GM21825 (cell line): ENCODE data around the gene FLT1.

Experiments
- ATAC-seq: cut with Tn5 transposase; IDR thresholded peaks from one replicate; pipeline ENCODE4 v1.9.1; 2021; ENCODE audit warnings: mild to moderate bottlenecking, moderate library complexity; ENCODE audit not compliant: unreplicated experiment

FLT1 gene

DNA sequence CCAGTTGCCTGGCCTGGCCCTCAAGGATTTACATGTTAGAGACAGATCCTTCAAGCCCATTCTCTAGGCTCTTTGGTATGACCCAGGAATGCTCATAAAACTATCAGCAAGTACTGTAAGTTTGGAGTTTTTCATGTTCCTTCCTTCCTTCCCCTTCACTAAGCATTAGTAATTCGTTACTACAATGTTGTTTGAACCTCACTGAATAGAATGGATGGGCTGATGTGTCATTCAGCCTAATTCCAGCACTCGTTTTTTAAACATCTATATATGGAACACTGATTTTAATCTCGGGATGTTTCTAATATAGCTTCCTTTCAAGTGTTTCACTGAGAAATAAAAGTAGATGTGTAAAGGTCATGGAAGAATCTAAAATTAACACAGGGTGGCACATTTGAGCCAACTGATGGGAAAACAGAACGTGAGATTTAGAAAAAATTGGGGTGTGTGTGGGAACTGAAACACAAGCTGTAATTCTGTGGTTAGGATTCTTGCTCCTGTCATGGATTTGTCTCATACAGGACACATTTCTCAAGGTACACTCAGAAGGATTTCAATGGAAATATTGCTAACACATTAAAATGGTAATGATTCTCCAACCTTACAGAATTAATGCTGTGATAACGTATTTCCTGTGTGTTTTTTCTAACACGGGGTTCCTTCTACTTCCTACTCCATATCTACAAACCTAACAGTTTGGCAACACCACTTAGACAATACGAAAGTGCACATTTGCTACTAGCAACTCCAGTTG, 93.4 kb downstream of the FLT1 start:
- peak; percentile 53 for ATAC-seq

DNA sequence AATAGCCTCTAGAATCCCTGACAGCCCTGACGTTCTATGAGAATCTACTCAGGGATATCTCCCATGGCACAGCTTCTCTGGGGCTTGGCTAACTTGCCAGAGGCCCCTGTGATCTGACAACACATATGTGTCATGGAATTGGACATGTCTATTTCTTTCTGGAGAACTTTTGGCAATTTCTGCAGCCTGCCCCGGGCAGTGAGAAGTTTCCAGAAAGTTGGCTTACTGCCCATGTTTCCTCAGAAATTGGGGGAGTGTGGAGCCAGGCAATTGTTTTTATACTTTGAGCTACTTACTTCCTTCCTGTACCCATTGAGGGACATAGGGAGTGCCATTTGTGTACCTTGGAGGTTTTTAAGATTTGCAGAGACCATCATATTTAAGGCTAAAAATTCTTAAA, 98.9 kb downstream of the FLT1 start:
- no peak for ATAC-seq

DNA sequence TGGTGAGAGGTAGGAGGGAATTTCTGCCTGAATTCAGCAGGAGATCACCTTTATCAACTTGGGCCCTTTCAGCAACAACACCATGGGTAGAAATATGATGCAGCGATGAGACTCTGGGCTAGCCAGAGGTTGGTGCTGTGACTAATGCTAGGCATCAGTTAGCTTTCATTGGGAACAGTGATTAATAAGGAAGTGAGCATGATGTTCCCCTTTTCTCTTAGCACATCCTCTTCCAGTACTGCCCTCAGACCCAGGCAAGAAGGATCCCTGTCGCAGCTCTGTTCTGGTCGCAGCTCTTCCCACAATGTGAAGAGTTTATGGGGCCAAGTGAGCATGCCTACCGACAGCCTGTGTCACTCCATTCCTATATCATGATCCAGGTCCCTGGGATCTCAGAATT, 100.5 kb downstream of the FLT1 start:
- no peak for ATAC-seq

DNA sequence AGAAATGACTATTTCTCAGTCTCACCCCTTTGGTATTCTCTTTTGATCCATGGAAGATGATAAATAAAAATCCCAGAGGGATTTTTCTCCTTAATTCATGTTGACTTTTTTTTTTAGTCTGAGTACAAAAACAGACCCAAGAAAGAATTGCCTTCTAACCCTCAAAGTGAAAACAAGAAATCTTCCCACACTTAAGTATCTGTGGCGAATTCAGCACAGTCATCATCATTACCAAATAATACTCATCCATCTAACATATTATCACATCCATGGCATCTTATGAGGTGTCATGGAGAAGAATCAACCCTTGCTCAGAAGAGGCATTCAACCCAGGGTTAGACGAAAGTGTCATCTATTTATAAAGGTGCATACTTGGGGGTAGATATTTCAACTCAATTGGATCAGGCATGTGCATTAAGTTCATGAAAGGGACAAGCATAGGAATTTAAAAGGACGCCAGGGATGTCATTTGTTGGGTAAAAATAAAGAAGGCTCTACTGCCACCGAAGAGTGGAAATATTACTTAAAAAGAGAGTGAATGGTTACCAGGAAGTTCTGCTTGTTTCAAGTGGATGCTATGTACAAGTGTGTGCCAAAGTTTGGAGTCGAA, 101.9 kb downstream of the FLT1 start:
- no peak for ATAC-seq

DNA sequence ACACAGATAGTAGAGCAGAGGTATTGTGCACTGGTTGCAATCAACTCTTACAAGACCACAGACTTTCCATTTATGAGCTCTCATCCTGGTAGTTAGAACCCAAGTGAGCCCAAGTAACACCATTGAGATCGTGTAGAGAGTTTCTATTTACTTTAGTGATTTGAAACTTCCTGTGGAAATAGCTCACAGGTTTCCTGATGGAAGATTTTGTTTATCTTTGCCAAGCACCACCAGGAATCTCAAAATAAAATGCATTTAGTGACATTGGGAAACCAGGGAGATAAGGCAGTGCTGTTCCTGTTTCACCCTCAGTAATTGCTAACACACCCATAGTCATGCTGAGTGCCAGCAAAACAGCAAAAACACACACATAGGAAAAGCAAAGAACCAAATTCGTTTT, 102.5 kb downstream of the FLT1 start:
- ATAC-seq = no peak

DNA sequence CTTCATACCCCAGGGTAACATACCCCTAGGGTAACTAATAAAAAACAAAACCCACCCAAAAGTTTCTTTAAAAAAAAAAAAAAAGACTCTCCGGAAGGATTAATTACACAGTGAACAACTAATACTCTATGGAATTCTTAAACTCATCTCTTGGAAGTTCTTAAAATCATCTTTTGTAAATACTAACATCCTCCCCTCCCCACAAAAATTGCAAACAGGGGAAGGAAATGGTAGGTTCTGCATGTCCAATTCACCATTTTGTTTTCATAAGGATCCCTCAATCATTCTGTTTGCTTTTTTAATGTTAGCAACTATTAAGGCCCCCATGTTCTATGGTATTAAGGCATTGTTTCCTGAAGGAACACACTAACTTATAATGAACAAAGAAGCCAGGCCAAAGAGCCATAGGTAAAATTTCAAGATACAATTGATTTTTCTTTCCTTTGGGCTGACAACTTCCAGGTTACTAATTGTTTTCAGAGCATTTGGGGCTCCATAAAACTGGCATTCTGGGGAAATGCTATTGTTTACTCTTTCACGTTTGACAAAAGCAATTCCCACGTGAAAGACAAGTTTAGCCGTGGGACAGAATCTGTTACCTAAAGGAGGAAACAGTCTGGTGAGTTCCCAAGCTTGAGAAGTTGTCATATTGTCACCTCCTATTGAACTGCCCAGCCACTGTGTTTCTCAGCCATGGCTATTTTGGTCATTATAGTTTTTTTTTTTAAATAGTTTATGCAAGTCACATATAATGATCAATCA, 107.0 kb downstream of the FLT1 start:
- ATAC-seq = no peak

DNA sequence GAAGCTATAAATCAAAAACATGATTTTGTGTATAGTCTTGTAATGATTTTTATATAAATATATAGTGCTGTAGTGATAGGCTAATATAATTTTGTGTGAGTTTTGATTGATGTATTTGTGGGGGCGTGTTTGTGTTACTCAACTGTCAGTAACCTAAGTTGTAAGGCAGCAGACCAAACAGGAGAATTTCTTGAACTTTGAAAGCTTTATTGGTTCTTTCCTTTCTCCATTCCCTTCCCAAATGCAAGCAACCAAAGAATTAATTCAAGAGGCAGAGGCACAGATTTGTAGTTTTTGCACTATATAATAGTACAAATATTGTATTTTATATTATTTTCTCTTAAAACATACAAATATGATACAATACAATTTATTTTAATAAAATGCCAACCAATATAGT, 109.6 kb downstream of the FLT1 start:
- no peak for ATAC-seq

DNA sequence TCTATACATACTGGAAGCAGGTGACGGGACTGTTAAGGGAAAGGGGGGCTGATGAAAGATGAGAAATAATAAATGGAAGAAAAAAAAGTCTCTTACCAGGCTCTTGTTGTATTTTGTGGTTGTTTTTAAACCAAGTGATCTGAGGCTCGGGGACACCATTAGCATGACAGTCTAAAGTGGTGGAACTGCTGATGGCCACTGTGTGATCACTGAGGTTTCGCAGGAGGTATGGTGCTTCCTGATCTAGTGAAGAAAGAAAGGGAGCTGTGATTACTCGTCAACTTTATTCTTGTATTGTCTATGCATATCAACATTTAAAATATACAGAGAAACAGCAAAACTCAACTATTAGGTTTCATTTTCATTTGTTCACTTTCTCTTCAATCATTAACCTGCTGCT, 110.1 kb downstream of the FLT1 start:
- ATAC-seq = no peak

DNA sequence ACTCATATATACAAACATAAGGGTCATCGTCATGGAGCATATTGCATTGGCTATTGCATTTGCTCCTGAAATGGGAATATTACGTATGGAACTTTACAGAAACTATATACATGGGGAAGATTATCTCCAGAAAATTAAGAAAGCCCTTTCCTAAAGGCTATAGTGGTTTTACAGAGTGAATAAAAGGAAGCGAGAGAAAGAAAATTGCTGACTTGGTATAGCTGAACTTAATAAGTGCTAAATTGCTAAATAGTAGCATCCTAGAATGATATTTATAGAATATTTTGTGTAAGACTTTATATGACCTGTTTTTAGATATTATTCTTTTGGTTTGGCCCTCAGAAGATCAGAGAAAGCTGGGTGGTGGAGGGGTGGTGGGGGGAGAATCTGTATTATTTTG, 114.6 kb downstream of the FLT1 start:
- ATAC-seq = no peak

DNA sequence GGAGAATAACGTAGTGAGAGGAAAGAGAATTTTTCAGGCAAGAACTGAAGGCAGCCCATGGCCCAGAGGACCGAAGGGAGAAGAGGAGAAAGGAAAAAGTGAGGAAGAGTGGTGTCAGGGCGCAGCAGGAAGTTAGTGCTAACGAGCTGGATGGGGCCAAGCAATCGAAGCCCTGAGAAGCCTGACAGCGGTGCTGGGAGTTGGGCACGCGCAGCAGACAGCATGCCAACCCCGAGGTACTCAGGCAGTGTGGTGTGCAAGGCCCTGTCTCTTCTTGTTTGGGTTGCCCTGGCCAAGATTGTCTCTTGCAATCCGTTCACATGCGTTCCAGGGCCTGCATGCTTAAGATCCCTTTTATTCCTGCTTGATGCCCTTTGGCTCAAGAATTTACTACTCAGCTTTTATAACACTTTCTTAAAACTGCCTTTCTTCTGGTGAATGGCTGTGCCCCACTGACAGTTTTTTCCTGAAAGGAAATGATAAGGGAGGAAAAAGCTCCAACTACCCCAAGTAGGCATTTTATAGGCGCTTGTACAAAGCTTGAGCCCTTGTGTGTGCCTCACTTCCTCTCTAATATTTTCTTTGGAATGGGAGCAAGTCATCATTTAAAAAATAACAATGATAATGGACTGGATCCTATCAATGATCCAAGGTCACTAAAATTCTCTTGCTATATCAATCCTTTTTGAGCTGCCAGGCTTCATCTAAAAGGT, 115.4 kb downstream of the FLT1 start:
- ATAC-seq = no peak

DNA sequence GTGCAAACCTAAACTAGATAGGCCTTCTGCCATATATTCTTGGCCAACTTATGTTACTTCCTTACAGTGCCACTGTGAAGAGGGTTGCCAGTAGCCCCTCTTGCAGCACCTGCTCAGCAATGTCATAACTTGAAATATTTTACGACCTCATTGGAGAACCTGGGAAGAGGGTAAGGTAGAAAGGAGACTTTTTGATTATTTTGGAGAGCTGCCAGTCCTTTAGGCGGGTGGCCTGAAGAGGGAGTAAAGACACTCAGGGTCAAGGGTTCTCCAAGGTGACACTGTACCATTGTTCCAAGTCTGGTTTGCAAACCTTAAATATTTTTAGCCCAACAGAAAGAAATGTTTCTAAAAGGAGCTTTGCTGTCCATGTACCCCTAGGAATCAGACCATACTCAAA, 118.3 kb downstream of the FLT1 start:
- ATAC-seq = no peak

DNA sequence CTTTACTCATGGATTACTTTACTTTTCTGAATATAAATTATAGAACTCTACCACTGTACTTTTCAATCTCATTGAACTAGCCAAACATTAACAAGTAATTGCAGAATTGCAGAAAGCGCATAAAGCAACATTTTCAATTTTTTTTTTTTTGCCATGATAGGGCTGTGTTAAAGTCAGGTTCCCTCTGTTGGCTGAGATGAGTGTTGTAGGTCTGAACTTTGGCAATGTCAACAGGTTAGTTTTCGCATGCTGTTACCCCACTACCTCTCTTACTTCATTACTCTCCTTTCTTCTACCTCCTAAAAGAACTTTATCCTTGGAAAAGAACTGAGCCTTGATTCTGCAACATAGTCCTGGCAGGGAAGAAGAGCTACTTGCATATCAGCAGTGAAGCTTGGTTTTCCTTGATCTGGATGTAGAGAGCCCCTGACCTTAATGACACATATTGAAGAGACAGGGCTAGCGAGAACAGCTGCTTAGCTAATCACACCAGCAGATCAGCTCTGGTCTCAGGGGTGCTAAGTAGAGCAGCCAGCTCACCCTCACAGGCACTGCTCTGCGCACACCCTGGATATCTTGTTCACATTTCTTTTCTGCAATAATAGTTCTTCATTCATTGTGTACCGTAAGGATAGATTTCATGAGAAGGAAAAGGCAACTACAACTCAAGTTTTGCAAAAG, 119.5 kb downstream of the FLT1 start:
- no peak for ATAC-seq

DNA sequence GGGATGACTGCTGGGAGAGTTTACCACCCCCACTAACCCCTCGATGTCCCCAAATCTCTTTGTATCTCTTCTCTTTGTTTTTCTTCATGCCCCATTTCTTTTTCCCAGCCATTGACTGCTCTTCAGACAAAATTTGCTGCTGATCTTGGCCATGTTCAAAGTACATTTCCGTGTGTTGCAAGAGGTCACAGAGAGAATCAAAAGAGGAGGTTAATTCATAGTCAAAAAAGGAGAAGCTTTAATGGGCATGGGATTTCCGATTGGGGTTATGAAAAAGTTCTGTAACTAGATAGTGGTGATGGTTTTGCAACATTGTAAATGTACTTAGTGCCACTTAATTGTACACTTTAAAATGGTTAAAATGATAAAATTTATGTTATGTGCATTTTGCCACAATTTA, 121.1 kb downstream of the FLT1 start:
- ATAC-seq = no peak

DNA sequence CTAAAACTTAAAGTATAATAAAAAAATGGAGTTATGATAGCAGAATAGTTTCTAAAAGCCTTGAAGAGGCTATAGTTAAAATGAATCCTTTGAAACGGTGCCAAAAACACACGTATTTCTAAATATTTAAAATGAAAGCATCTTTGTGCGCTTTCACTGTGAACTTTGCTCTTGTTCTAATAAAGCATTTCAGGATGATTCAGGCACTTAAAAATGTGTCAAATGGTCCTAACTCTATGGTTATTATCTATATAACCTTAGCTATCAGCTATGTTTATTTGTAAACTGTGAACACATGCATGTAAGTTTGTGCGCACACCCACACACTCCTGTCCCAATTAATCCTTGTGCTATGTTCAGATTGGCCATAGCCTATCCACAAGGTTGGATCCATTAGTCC, 124.5 kb downstream of the FLT1 start:
- ATAC-seq = no peak

DNA sequence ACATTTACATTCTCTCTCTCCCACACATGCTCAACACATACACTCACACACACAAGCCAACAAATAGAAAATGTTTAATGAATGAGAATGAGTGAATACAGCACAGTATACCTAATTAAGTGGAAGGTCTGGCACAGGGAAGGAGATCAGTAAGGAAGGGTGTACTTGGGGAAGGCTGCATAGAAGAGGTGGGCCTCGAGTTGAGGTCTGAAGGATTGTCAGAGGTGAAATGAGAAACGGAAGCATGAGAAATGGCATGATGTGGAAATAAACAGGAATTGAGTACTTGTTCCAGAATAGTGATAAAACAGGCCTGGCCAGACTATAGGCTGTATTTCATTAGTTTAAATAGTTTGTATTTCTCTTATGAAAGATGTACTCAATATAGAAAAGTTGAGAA, 136.2 kb downstream of the FLT1 start:
- no peak for ATAC-seq

DNA sequence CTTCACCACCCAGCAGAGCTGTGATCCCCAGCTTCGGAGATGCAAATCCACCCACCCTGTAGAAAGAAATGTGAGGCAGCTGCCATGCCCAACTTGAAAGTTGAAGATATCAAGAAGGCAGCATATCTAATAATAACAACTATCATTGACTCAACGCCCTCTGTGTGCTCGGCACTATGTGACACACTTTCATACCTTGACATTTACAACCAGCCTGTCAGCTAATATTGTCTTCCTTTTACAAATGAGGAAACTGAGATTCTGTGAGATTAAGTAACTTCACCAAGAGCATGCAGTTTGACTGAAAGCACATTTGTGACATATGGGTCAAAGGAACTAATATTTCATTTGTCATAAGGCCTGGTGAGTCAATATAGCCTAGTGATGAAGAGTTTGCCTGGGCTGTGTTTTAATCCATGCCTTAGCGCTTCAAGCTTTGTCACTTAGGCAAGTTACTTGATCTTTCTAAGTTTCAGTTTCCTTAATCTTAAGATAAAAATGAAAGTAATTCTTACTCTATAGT, 137.0 kb downstream of the FLT1 start:
- no peak for ATAC-seq

DNA sequence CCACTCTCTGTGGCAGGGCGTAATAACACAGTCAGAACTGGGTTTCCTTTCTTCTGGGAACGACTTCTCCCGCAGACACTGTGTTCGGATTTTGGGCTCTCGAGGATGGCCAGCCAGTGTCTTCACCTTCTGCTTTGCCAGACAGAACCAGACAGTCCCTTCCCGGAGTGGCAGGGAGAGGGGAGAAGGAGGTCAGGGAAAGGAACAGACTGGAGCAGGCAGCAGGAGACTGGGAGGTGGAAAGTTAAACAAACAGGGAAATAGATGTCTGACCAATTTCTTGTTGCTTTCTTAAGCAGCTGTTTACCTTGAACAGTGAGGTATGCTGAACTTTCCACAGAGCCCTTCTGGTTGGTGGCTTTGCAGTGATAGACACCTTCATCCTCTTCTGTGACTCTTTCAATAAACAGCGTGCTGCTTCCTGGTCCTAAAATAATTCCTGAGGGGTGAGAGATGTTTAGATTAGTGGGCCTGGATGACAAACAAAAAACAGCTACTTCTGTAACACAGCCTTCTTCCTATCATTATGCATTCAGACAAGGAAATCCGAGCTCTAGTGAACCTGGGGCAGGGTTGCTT, 137.6 kb downstream of the FLT1 start:
- no peak for ATAC-seq

DNA sequence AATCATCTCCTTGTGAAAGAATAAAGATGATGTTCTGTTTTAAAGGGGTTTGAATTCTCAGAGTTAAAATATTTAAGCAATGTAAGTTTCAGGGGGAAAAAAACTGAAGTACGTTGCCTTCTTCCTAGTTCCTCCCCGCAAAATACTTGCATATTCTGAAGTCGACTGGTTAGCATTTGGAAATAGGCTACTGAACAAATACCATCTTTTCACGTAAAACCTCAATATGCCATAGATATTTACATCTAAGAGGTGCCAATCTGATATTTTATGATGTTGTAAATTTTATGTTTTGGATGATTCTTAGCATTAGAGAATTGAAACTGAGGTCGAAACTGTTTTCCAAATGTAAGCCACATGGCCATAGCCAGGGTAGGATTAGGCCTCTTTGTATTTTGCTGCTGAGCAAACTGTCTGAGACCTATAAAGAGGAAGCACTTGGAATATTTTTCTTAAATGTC, 138.3 kb downstream of the FLT1 start:
- ATAC-seq = no peak

DNA sequence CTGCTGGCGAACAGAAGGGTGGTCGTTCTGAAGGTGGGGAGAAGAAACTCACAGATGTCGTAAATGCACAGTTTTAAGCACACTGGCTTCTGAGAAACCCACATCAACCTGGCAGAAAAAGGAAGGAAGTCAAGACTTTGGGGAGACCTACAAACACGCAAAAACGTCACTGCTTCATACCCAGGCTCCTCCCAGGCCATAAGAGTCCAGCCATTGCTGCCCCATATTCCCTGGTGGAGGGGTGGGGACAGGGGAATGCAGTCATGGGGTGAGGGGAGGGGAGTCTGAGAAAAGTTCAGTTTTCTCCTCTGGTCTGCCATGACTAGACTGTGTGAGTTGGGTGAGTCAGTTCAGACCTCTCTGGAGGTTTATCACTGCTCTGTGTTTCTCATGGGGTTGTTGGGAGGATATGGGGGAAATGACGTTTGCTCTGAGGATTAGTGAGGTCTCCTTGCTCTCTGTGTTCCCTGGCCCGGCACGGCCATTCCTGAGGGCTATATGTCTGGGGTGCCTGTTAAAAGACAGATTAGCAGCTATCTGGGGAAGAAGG, 139.0 kb downstream of the FLT1 start:
- no peak for ATAC-seq
